Peyer's patch (tissue), 4 donors: ENCODE results near the gene PRR22. TPM values are rescaled to one million over a fixed set of nuclear protein-coding genes. Genes with fewer than 3 reads are reported as not detected.

Source experiments
- DNase-seq, 3 donors: peaks; one replicate each; pipeline ENCODE4 v3.0.0-alpha.2; 2017 to 2019
- H3K27ac ChIP-seq, 4 donors: fragments of 200-600 bp; sonication (generic); one replicate each; pipeline ENCODE4 v1.5.1; 2016 to 2019
- H3K27me3 ChIP-seq, 2 donors: fragments of 200-600 bp; sonication (generic); one replicate each; pipeline ENCODE4 v1.5.1; 2019
- H3K36me3 ChIP-seq, 3 donors: fragments of 200-600 bp; sonication (generic); one replicate each; pipeline ENCODE4 v1.5.1; 2016 to 2019
- H3K4me1 ChIP-seq, 4 donors: fragments of 200-600 bp; sonication (generic); one replicate each; pipeline ENCODE4 v1.5.1; 2016 to 2019
- H3K4me3 ChIP-seq, 4 donors: fragments of 200-600 bp; sonication (generic); 1 replicate in 3 of 4; 2 replicates in 1 of 4; pipeline ENCODE4 v1.5.1; 2016 to 2019; ENCODE audit warnings: mild to moderate bottlenecking in 1 of 4
- H3K9me3 ChIP-seq, 4 donors: fragments of 200-600 bp; sonication (generic); one replicate each; pipeline ENCODE4 v1.5.1; 2016 to 2019; ENCODE audit warnings: mild to moderate bottlenecking in 1 of 4
- CTCF ChIP-seq, 6 experiments: fragments of 450-650 bp in 4 of 6; fragments of 200-600 bp in 2 of 6; sonication (generic) in 1 of 6; IDR thresholded peaks; one replicate each; pipeline ENCODE4 v1.5.1; 2017 to 2019; ENCODE audit warnings: antibody characterized with exemption in 6 of 6, mild to moderate bottlenecking in 3 of 6, moderate library complexity in 1 of 6
- POLR2A ChIP-seq, 2 donors: fragments of 450-650 bp; IDR thresholded peaks; one replicate each; pipeline ENCODE4 v1.5.1; 2017; ENCODE audit warnings: antibody characterized with exemption in 2 of 2, mild to moderate bottlenecking in 2 of 2, moderate library complexity in 2 of 2
- total RNA-seq, 4 donors: library from RNA; depleted of rRNA; stranded (reverse); fragments of >200 nt; gene quantifications; one replicate each; pipeline ENCODE4 v1.1.0, GENCODE V29; 2016

Gene PRR22
- total RNA-seq, 4 donors from 2014 or later, result 6.5 to 21.3 (median 9.0) TPM

GRCh38 chr19:5801796-5802619, 17.5 kb upstream of the PRR22 start:
- DNase-seq, result no peak
- no peak for TF ChIP-seq POLR2A (IDR thresholded peaks at IDR 0.05)
- TF ChIP-seq CTCF (IDR thresholded peaks at IDR 0.05), result no peak
- H3K4me3 ChIP-seq, result no peak overlapping the region
- no peak overlapping the region for H3K27ac ChIP-seq
- peaks cover 4 to 51% (median 11%) of the 10 kb centered on the region in 4 donors for H3K4me1 ChIP-seq
- H3K27me3 ChIP-seq, result no peaks in the 10 kb centered on the region
- peaks cover 0 to 3% (median 0%) of the 10 kb centered on the region in 4 donors for H3K9me3 ChIP-seq
- no peaks in the 10 kb centered on the region for H3K36me3 ChIP-seq

- TF ChIP-seq CTCF (IDR thresholded peaks at IDR 0.05) (no peak), POLR2A (IDR thresholded peaks at IDR 0.05) (no peak)
- DNase-seq, result no peak
- Histone ChIP-seq H3K4me1 (peaks cover 4 to 45% (median 11%) of the 10 kb centered on the region in 4 donors), H3K9me3 (peaks cover 0 to 3% (median 0%) of the 10 kb centered on the region in 4 donors), H3K36me3 (no peaks in the 10 kb centered on the region), H3K27me3 (no peaks in the 10 kb centered on the region), H3K4me3 (no peak overlapping the region), H3K27ac (no peak overlapping the region)
Measured at GRCh38 chr19:5800361-5801270, 16.1 kb upstream of the PRR22 start.

GRCh38 chr19:5799247-5800241, 15.0 kb upstream of the PRR22 start:
- Histone ChIP-seq H3K27me3 (no peaks in the 10 kb centered on the region), H3K4me3 (no peak overlapping the region), H3K36me3 (no peaks in the 10 kb centered on the region), H3K27ac (no peak overlapping the region), H3K4me1 (peaks cover 4 to 40% (median 10%) of the 10 kb centered on the region in 4 donors), H3K9me3 (peaks cover 0 to 3% (median 0%) of the 10 kb centered on the region in 4 donors)
- TF ChIP-seq POLR2A (IDR thresholded peaks at IDR 0.05) (no peak), CTCF (IDR thresholded peaks at IDR 0.05) (no peak)
- DNase-seq, result no peak

- Histone ChIP-seq H3K27me3 (no peaks in the 10 kb centered on the region), H3K4me3 (no peak overlapping the region), H3K4me1 (peaks cover 0 to 28% (median 0%) of the 10 kb centered on the region in 4 donors), H3K36me3 (no peaks in the 10 kb centered on the region), H3K9me3 (no peaks in the 10 kb centered on the region), H3K27ac (no peak overlapping the region)
- TF ChIP-seq POLR2A (IDR thresholded peaks at IDR 0.05) (no peak), CTCF (IDR thresholded peaks at IDR 0.05) (no peak)
- no peak for DNase-seq
Measured at GRCh38 chr19:5798244-5798643, 13.7 kb upstream of the PRR22 start.
